HepG2 (cell line): ENCODE measurements around the gene FBXO2.

Experiments used
- MZF1 ChIP-seq: sonication (generic); formaldehyde crosslinking; IDR thresholded peaks from 2 replicates; pipeline ENCODE4 v1.8.1; 2023; ENCODE audit warnings: mild to moderate bottlenecking, missing genetic modification reagents, borderline replicate concordance
- POLR2A ChIP-seq, 2 experiments: IDR thresholded peaks; 2 replicates each; pipeline ENCODE4 v1.6.1; 2011; ENCODE audit warnings: low read depth in 2 of 2, low read length in 2 of 2, mild to moderate bottlenecking in 1 of 2, moderate library complexity in 1 of 2; ENCODE audit not compliant: insufficient read depth in 1 of 2
- STAT5B ChIP-seq: sonication (generic); formaldehyde crosslinking; IDR thresholded peaks from 2 replicates; pipeline ENCODE4 v1.4.0; 2020; ENCODE audit warnings: missing genetic modification reagents
- ZNF430 ChIP-seq: sonication (generic); formaldehyde crosslinking; IDR thresholded peaks from 2 replicates; pipeline ENCODE4 v1.9.0; 2021; ENCODE audit warnings: mild to moderate bottlenecking, missing genetic modification reagents
- ZNF549 ChIP-seq: sonication (generic); formaldehyde crosslinking; IDR thresholded peaks from 2 replicates; pipeline ENCODE4 v1.5.0; 2020; ENCODE audit warnings: missing genetic modification reagents

GRCh38 chr1:11690397-11691301 lies 36.4 kb upstream of the FBXO2 start:
- TF ChIP-seq ZNF549 (CRISPR knock-in tag) (no peak), STAT5B (no peak), POLR2A (IDR thresholded peaks at IDR 0.05; ENCODE audit: insufficient read depth in 1 of 2, low read depth in 2 of 2, low read length in 2 of 2) (no peak), MZF1 (no peak), ZNF430 (CRISPR knock-in tag) (no peak)
